GM12864 (cell line): ENCODE results near the gene OPRD1.
A peak's percentile ranks its signal among the peaks of the same experiment; 100 is the strongest.
"Not testable (repeated sequence)": the region's sequence is repeated elsewhere in the genome, so short reads cannot be mapped to it uniquely, and the experiment has no call there.

Experiments
- DNase-seq: peaks from one replicate; pipeline ENCODE4 v3.0.0-alpha.2; 2011; ENCODE audit warnings: low read depth
- H3K4me3 ChIP-seq: 2 replicates; pipeline ENCODE4 v1.5.1; 2011; ENCODE audit warnings: mild to moderate bottlenecking, low read depth, low read length, control low read depth
- TF ChIP-seq, protein P1 (sequence below): IDR thresholded peaks from 2 replicates; pipeline ENCODE4 v1.5.1; 2011; ENCODE audit warnings: low read depth, mild to moderate bottlenecking, moderate library complexity, low read length, control low read depth, inconsistent platforms; ENCODE audit errors: missing control alignments

Gene OPRD1

GRCh38 chr1:28832966-28833365, 21.0 kb downstream of the OPRD1 start:
- DNase-seq = no peak
- H3K4me3 ChIP-seq = no peak overlapping the region
- TF ChIP-seq, protein P1, sequence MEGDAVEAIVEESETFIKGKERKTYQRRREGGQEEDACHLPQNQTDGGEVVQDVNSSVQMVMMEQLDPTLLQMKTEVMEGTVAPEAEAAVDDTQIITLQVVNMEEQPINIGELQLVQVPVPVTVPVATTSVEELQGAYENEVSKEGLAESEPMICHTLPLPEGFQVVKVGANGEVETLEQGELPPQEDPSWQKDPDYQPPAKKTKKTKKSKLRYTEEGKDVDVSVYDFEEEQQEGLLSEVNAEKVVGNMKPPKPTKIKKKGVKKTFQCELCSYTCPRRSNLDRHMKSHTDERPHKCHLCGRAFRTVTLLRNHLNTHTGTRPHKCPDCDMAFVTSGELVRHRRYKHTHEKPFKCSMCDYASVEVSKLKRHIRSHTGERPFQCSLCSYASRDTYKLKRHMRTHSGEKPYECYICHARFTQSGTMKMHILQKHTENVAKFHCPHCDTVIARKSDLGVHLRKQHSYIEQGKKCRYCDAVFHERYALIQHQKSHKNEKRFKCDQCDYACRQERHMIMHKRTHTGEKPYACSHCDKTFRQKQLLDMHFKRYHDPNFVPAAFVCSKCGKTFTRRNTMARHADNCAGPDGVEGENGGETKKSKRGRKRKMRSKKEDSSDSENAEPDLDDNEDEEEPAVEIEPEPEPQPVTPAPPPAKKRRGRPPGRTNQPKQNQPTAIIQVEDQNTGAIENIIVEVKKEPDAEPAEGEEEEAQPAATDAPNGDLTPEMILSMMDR = no peak

DNA sequence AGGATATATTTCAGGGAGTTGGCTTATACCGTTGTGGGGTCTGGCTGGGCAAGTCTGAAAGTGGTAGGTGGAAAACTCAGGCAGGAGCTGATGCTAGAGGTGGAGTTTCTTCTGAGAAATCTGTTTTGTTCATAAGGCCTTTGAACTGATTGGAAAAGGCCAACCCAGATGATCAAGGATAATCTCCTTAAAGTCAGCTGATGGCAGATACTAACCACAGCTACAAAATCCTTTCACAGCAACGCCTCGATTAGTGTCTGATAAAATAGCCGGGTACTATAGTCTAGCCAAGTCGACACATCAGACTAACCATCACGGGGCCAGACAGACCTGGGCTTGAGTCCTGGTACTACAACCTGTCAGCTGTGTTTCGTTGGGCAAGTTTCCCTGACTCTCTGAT, 21.4 kb downstream of the OPRD1 start:
- H3K4me3 ChIP-seq = no peak overlapping the region
- TF ChIP-seq, protein P1 = no peak
- DNase-seq = no peak

DNA sequence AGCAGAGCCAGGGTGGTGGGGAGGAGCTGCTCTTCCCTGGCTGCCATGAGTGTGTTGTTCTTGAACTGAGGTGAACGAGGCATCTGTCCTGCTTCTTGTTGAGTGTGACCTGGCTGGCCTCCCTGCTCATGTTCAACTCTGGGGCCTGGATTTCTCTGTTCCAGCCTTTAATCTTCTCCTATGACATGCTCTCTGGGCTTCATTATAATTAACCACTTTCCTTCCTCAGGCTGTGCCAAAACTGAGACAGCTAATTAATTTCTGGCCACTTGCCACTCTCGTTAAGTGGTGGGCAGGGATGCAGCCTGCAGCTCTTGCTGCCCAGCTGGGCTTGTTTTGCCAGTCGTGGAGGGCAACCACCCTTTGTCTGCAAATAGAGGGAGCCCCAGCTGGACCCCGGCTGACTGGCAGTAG, 23.3 kb downstream of the OPRD1 start:
- TF ChIP-seq, protein P1 = no peak
- H3K4me3 ChIP-seq = no peak overlapping the region
- no peak for DNase-seq

GRCh38 chr1:28836421-28836956, 24.5 kb downstream of the OPRD1 start:
- TF ChIP-seq, protein P1 = no peak
- no peak overlapping the region for H3K4me3 ChIP-seq
- no peak for DNase-seq

- no peak for DNase-seq
- TF ChIP-seq, protein P1 = no peak
- no peak overlapping the region for H3K4me3 ChIP-seq
Observed at GRCh38 chr1:28840928-28841544, 29.1 kb downstream of the OPRD1 start.

GRCh38 chr1:28845786-28846543, 34.0 kb downstream of the OPRD1 start:
- DNase-seq = no peak
- TF ChIP-seq, protein P1 = peak; percentile 34

GRCh38 chr1:28847207-28847606, 35.2 kb downstream of the OPRD1 start:
- DNase-seq, H3K4me3 ChIP-seq: not testable (repeated sequence)

More at GRCh38 chr1:28845786-28846543, 34.0 kb downstream of the OPRD1 start:
- H3K4me3 ChIP-seq = no peak overlapping the region
